HepG2 (cell line): ENCODE measurements around the gene AEBP1. TPM values are rescaled to one million over a fixed set of nuclear protein-coding genes. Genes with fewer than 3 reads are reported as not detected.

Source experiments
- ATF7 ChIP-seq, 2 experiments: fragments of 450-650 bp in 1 of 2; sonication (generic) in 1 of 2; formaldehyde crosslinking in 1 of 2; IDR thresholded peaks; 2 replicates each; pipeline versions ENCODE4 v1.4.0 to v1.6.1; 2016 to 2020; ENCODE audit warnings: antibody characterized with exemption in 1 of 2, mild to moderate bottlenecking in 1 of 2, missing genetic modification reagents in 1 of 2
- BCL6 ChIP-seq: IDR thresholded peaks from 2 replicates; pipeline ENCODE4 v1.6.1; 2016; ENCODE audit warnings: missing genetic modification reagents, missing compliant biosample characterization
- KAT7 ChIP-seq: IDR thresholded peaks from 2 replicates; pipeline ENCODE4 v1.6.1; 2018; ENCODE audit warnings: borderline replicate concordance, missing compliant biosample characterization
- SMAD3 ChIP-seq: sonication (generic); formaldehyde crosslinking; IDR thresholded peaks from 2 replicates; pipeline ENCODE4 v1.4.0; 2020; ENCODE audit warnings: missing genetic modification reagents
- TARDBP ChIP-seq: sonication (generic); formaldehyde crosslinking; IDR thresholded peaks from 2 replicates; pipeline ENCODE4 v1.8.0; 2022; ENCODE audit warnings: mild to moderate bottlenecking, missing genetic modification reagents
- THAP11 ChIP-seq: IDR thresholded peaks from 2 replicates; pipeline ENCODE4 v1.6.1; 2016; ENCODE audit warnings: missing biosample characterization, missing genetic modification reagents
- ZNF235 ChIP-seq: sonication (generic); formaldehyde crosslinking; IDR thresholded peaks from 2 replicates; pipeline ENCODE4 v1.8.1; 2023; ENCODE audit warnings: mild to moderate bottlenecking, missing genetic modification reagents, borderline replicate concordance
- ZNF326 ChIP-seq: sonication (generic); formaldehyde crosslinking; IDR thresholded peaks from 2 replicates; pipeline ENCODE4 v1.4.0; 2020; ENCODE audit warnings: missing genetic modification reagents, borderline replicate concordance
- ZNF354B ChIP-seq: sonication (generic); formaldehyde crosslinking; IDR thresholded peaks from 2 replicates; pipeline ENCODE4 v1.8.0; 2022; ENCODE audit warnings: mild to moderate bottlenecking, missing genetic modification reagents
- ZNF670 ChIP-seq: sonication (generic); formaldehyde crosslinking; IDR thresholded peaks from 2 replicates; pipeline ENCODE4 v1.8.0; 2022; ENCODE audit warnings: mild to moderate bottlenecking, missing genetic modification reagents, borderline replicate concordance
- ZNF766 ChIP-seq: sonication (generic); formaldehyde crosslinking; IDR thresholded peaks from 2 replicates; pipeline ENCODE4 v1.5.0; 2020; ENCODE audit warnings: missing genetic modification reagents, borderline replicate concordance
- ZNF773 ChIP-seq: sonication (generic); formaldehyde crosslinking; IDR thresholded peaks from 2 replicates; pipeline ENCODE4 v1.4.0; 2020; ENCODE audit warnings: missing genetic modification reagents, borderline replicate concordance
- polyA plus RNA-seq, 8 experiments: library from polyadenylated mRNA; depleted of rRNA in 3 of 8; stranded (reverse) in 7 of 8; unstranded in 1 of 8; fragments of >200 nt; fragmentation: Illumina TruSeq in 4 of 8; extraction: Trizol in 4 of 8; gene quantifications; 2 replicates each; pipeline versions ENCODE4 v1.2.1 to v1.2.3, GENCODE V29; 2011 to 2016; ENCODE audit warnings: low read depth in 4 of 8, missing spikeins in 1 of 8, mixed read lengths in 1 of 8; ENCODE audit not compliant: insufficient read depth in 1 of 8
- total RNA-seq, 5 experiments: library from RNA; depleted of rRNA; stranded (reverse); fragments of >200 nt; fragmentation: Illumina TruSeq; extraction: Trizol; gene quantifications; 2 replicates each; pipeline ENCODE4 v1.2.3, GENCODE V29; 2016; ENCODE audit warnings: low read depth in 1 of 5
- TF ChIP-seq, protein P1 (sequence below): sonication (generic); formaldehyde crosslinking; conservative IDR thresholded peaks from 2 replicates; pipeline ENCODE4 v1.4.0; 2020; ENCODE audit warnings: mild to moderate bottlenecking, missing genetic modification reagents, moderate library complexity
- TF ChIP-seq, protein P2 (sequence below): sonication (generic); formaldehyde crosslinking; IDR thresholded peaks from 2 replicates; pipeline ENCODE4 v1.4.0; 2020; ENCODE audit warnings: missing genetic modification reagents, mild to moderate bottlenecking, borderline replicate concordance
- TF ChIP-seq, protein P3 (sequence below): sonication (generic); formaldehyde crosslinking; IDR thresholded peaks from 2 replicates; pipeline ENCODE4 v1.4.0; 2020; ENCODE audit warnings: missing genetic modification reagents
- TF ChIP-seq, protein P4 (sequence below): IDR thresholded peaks from 2 replicates; pipeline ENCODE4 v1.6.1; 2016
- TF ChIP-seq, protein P5 (sequence below): sonication (generic); formaldehyde crosslinking; IDR thresholded peaks from 2 replicates; pipeline ENCODE4 v1.5.1; 2020; ENCODE audit warnings: missing genetic modification reagents, mild to moderate bottlenecking, borderline replicate concordance

Gene AEBP1
- total and polyA plus RNA-seq, 2 of the 13 experiments (the other 11 are each of a cell fraction or from before 2014, with no cell fraction given) = 0.22 to 0.55 TPM

DNA sequence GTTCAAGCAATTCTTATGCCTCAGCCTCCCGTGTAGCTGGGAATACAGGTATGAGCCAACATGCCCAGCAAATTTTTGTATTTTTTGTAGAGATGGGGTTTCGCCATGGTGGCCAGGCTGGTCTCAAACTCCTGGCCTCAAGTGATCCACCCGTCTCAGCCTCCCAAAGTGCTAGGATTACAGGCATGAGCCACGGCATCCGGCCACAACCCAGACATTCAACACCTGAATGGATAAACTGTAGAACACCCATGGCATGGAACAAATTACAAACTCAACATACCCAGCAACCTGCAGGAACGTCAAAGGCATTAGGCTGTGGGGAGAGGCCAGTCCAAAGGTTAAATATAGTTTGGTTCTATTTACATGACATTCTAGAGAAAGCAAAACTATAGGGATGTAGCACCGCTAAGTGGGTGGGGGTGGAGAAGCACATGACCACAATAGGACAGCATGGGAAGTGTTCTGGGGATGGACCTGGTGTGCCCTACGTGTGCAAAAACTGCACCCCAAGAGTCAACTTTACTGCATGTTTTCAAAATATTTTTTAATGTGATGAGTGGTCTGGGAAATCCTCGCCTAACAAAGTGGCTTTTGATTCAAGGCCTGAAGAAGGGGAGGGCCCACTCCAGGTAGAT is 32.3 kb upstream of the AEBP1 start (continued):
- TF ChIP-seq, protein P1, sequence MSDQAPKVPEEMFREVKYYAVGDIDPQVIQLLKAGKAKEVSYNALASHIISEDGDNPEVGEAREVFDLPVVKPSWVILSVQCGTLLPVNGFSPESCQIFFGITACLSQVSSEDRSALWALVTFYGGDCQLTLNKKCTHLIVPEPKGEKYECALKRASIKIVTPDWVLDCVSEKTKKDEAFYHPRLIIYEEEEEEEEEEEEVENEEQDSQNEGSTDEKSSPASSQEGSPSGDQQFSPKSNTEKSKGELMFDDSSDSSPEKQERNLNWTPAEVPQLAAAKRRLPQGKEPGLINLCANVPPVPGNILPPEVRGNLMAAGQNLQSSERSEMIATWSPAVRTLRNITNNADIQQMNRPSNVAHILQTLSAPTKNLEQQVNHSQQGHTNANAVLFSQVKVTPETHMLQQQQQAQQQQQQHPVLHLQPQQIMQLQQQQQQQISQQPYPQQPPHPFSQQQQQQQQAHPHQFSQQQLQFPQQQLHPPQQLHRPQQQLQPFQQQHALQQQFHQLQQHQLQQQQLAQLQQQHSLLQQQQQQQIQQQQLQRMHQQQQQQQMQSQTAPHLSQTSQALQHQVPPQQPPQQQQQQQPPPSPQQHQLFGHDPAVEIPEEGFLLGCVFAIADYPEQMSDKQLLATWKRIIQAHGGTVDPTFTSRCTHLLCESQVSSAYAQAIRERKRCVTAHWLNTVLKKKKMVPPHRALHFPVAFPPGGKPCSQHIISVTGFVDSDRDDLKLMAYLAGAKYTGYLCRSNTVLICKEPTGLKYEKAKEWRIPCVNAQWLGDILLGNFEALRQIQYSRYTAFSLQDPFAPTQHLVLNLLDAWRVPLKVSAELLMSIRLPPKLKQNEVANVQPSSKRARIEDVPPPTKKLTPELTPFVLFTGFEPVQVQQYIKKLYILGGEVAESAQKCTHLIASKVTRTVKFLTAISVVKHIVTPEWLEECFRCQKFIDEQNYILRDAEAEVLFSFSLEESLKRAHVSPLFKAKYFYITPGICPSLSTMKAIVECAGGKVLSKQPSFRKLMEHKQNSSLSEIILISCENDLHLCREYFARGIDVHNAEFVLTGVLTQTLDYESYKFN (CRISPR knock-in tag) = peak; percentile 83
- peak; percentile 71; the same call in 1 of the 2 replicates for TF ChIP-seq TARDBP (CRISPR knock-in tag)
- 0 out of 2 replicates have a peak, but pooled peaks have one; percentile 12 for TF ChIP-seq ZNF670 (CRISPR knock-in tag)
- TF ChIP-seq ZNF326 (CRISPR knock-in tag) = no peak
- TF ChIP-seq ZNF354B (CRISPR knock-in tag) = 0 out of 2 replicates have a peak, but pooled peaks have one; percentile 73
- TF ChIP-seq ATF7 (IDR thresholded peaks at IDR 0.05) = no peak
- 0 out of 2 replicates have a peak, but pooled peaks have one; percentile 38 for TF ChIP-seq ATF7 (CRISPR knock-in tag; IDR thresholded peaks at IDR 0.05)
- no peak for TF ChIP-seq ZNF235 (CRISPR knock-in tag)
- TF ChIP-seq, protein P2, sequence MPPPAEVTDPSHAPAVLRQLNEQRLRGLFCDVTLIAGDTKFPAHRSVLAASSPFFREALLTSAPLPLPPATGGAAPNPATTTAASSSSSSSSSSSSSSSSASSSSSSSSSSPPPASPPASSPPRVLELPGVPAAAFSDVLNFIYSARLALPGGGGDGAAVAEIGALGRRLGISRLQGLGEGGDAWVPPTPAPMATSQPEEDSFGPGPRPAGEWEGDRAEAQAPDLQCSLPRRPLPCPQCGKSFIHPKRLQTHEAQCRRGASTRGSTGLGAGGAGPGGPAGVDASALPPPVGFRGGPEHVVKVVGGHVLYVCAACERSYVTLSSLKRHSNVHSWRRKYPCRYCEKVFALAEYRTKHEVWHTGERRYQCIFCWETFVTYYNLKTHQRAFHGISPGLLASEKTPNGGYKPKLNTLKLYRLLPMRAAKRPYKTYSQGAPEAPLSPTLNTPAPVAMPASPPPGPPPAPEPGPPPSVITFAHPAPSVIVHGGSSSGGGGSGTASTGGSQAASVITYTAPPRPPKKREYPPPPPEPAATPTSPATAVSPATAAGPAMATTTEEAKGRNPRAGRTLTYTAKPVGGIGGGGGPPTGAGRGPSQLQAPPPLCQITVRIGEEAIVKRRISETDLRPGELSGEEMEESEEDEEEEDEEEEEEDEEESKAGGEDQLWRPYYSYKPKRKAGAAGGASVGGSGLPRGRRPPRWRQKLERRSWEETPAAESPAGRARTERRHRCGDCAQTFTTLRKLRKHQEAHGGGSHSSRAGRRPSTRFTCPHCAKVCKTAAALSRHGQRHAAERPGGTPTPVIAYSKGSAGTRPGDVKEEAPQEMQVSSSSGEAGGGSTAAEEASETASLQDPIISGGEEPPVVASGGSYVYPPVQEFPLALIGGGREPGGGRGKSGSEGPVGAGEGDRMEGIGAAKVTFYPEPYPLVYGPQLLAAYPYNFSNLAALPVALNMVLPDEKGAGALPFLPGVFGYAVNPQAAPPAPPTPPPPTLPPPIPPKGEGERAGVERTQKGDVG (CRISPR knock-in tag) = 0 out of 2 replicates have a peak, but pooled peaks have one; percentile 49
- TF ChIP-seq THAP11 (CRISPR knock-in tag) = no peak
- TF ChIP-seq, protein P3, sequence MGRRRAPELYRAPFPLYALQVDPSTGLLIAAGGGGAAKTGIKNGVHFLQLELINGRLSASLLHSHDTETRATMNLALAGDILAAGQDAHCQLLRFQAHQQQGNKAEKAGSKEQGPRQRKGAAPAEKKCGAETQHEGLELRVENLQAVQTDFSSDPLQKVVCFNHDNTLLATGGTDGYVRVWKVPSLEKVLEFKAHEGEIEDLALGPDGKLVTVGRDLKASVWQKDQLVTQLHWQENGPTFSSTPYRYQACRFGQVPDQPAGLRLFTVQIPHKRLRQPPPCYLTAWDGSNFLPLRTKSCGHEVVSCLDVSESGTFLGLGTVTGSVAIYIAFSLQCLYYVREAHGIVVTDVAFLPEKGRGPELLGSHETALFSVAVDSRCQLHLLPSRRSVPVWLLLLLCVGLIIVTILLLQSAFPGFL (CRISPR knock-in tag) = no peak
- no peak for TF ChIP-seq ZNF773 (CRISPR knock-in tag)
- TF ChIP-seq SMAD3 (CRISPR knock-in tag) = 0 out of 2 replicates have a peak, but pooled peaks have one; percentile 30
- TF ChIP-seq ZNF766 (CRISPR knock-in tag) = 0 out of 2 replicates have a peak, but pooled peaks have one; percentile 64
- TF ChIP-seq BCL6 (CRISPR knock-in tag) = peak; percentile 7; the same call in 1 of the 2 replicates
- TF ChIP-seq, protein P4, sequence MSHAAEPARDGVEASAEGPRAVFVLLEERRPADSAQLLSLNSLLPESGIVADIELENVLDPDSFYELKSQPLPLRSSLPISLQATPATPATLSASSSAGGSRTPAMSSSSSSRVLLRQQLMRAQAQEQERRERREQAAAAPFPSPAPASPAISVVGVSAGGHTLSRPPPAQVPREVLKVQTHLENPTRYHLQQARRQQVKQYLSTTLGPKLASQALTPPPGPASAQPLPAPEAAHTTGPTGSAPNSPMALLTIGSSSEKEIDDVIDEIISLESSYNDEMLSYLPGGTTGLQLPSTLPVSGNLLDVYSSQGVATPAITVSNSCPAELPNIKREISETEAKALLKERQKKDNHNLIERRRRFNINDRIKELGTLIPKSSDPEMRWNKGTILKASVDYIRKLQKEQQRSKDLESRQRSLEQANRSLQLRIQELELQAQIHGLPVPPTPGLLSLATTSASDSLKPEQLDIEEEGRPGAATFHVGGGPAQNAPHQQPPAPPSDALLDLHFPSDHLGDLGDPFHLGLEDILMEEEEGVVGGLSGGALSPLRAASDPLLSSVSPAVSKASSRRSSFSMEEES (CRISPR knock-in tag) = peak; percentile 87
- TF ChIP-seq KAT7 (CRISPR knock-in tag) = no peak
- TF ChIP-seq, protein P5, sequence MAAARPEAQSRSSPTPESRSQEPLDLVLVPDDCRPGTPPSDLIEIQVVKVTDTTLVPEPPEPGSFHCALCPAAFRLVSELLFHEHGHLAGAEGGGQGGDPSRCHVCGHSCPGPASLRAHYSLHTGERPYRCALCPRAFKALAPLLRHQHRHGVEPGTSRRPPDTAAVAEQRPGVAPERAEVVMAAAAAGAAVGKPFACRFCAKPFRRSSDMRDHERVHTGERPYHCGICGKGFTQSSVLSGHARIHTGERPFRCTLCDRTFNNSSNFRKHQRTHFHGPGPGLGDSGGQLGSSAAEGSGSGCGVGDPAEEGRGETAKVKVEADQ (CRISPR knock-in tag) = 0 out of 2 replicates have a peak, but pooled peaks have one; percentile 44
